Stimulated activated CD8-positive, alpha-beta memory T cell treated with anti-CD3 and anti-CD28 coated beads, Interleukin-12 subunit alpha, Interleukin-12 subunit beta, amount 100 ng/mL, for 24 hours (primary cell): Measurements from ENCODE around the gene ARHGAP28.
"Not testable (repeated sequence)": the region's sequence is repeated elsewhere in the genome, so short reads cannot be mapped to it uniquely, and the experiment has no call there.

ENCODE experiments used
- DNase-seq: peaks from one replicate; pipeline ENCODE4 v3.0.0-alpha.2; 2020; ENCODE audit errors: extremely low read depth

The ARHGAP28 gene

GRCh38 chr18:6814882-6815425 lies 85.4 kb downstream of the ARHGAP28 start:
- DNase-seq = no peak

- no peak for DNase-seq
These were observed 86.6 kb downstream of the ARHGAP28 start for GRCh38 chr18:6816154-6816553.

GRCh38 chr18:6819332-6819731 lies 89.8 kb downstream of the ARHGAP28 start:
- no peak for DNase-seq

GRCh38 chr18:6820314-6820713 lies 90.8 kb downstream of the ARHGAP28 start:
- no peak for DNase-seq

GRCh38 chr18:6821356-6821755 lies 91.8 kb downstream of the ARHGAP28 start:
- DNase-seq = no peak

GRCh38 chr18:6827161-6827560 lies 97.6 kb downstream of the ARHGAP28 start:
- not testable (repeated sequence) for DNase-seq

- DNase-seq = not testable (repeated sequence)
These were observed 98.0 kb downstream of the ARHGAP28 start for GRCh38 chr18:6827566-6827965.

- no peak for DNase-seq
These were observed 101.4 kb downstream of the ARHGAP28 start for GRCh38 chr18:6830916-6831315.

GRCh38 chr18:6835345-6835744 lies 105.8 kb downstream of the ARHGAP28 start:
- no peak for DNase-seq

GRCh38 chr18:6836331-6836730 lies 106.8 kb downstream of the ARHGAP28 start:
- no peak for DNase-seq

GRCh38 chr18:6837904-6838303 lies 108.4 kb downstream of the ARHGAP28 start:
- DNase-seq = no peak

- DNase-seq = no peak
These were observed 112.6 kb downstream of the ARHGAP28 start for GRCh38 chr18:6842081-6842480.

GRCh38 chr18:6843308-6843707 lies 113.8 kb downstream of the ARHGAP28 start:
- DNase-seq = no peak

- not testable (repeated sequence) for DNase-seq
These were observed 116.0 kb downstream of the ARHGAP28 start for GRCh38 chr18:6845521-6845920.

- no peak for DNase-seq
These were observed 120.9 kb downstream of the ARHGAP28 start for GRCh38 chr18:6850396-6850795.

GRCh38 chr18:6851480-6851879 lies 122.0 kb downstream of the ARHGAP28 start:
- no peak for DNase-seq

GRCh38 chr18:6854811-6855210 lies 125.3 kb downstream of the ARHGAP28 start:
- DNase-seq = no peak

GRCh38 chr18:6855767-6856166 lies 126.3 kb downstream of the ARHGAP28 start:
- no peak for DNase-seq

GRCh38 chr18:6857300-6857699 lies 127.8 kb downstream of the ARHGAP28 start:
- DNase-seq = no peak

- DNase-seq = no peak
These were observed 130.3 kb downstream of the ARHGAP28 start for GRCh38 chr18:6859676-6860422.

GRCh38 chr18:6860804-6861448 lies 131.4 kb downstream of the ARHGAP28 start:
- no peak for DNase-seq

GRCh38 chr18:6865251-6865650 lies 135.7 kb downstream of the ARHGAP28 start:
- DNase-seq = no peak

- DNase-seq = no peak
These were observed 137.1 kb downstream of the ARHGAP28 start for GRCh38 chr18:6866552-6867085.
